Measurements from ENCODE around the gene E2F8. TPM values are rescaled to one million over a fixed set of nuclear protein-coding genes. Genes with fewer than 3 reads are reported as not detected.

Gene E2F8
- total RNA-seq, 1 donor from 2014 or later: 0.95 TPM

GRCh38 chr11:19196432-19196831, 44.3 kb downstream of the E2F8 start:
- Histone ChIP-seq H3K9me3 (no peaks in the 10 kb centered on the region), H3K4me1 (peaks cover 11% of the 10 kb centered on the region), H3K27ac (no peak overlapping the region), H3K4me3 (no peak overlapping the region), H3K36me3 (no peaks in the 10 kb centered on the region), H3K27me3 (ENCODE audit: low read depth) (no peaks in the 10 kb centered on the region)
- DNase-seq (no peak), ATAC-seq (peak in 1 of 2 donors; percentile 38)
- intact Hi-C loops (cut with DNase I): no loop called here
- TF ChIP-seq CTCF (IDR thresholded peaks at IDR 0.05): no peak

DNA sequence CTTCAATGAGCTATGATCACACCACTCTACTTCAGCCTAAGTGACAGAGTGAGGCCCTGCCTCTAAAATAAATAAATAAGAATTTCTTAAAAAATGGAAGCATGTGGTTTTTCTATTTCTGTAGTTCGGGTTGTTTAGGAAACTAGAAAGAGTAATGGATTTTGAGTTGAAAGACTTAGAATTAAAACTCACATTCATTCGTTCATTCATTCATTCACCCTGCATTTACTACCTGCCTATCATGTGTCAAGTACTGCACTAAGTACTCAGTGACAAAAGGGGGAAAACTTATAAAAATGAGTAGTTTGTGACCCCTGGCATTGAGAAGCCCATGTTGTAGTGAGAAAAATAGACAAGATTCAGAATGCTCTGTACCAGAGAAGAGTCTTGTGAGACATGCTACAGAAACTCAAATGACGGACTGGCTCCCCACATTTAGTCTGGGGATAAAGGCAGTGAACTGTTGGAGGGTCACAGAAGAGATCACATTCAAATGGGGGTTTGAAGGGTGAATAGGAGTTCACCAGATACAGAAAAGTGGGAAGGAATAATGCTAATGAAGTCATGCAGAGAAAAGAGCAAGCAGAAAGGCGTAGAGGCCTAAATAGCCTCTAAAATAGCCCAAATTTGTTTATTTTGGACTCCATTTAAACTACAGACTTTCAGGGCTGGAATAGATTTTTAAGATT, 46.0 kb downstream of the E2F8 start:
- ATAC-seq: no peak
- Histone ChIP-seq H3K4me3 (no peak overlapping the region), H3K36me3 (no peaks in the 10 kb centered on the region), H3K27ac (no peak overlapping the region), H3K27me3 (ENCODE audit: low read depth) (no peaks in the 10 kb centered on the region), H3K4me1 (no peaks in the 10 kb centered on the region), H3K9me3 (no peaks in the 10 kb centered on the region)
- intact Hi-C loops (cut with DNase I): no loop called here
- no peak for TF ChIP-seq CTCF (IDR thresholded peaks at IDR 0.05)
- no peak for DNase-seq

GRCh38 chr11:19193916-19194315, 46.8 kb downstream of the E2F8 start:
- DNase-seq (no peak), ATAC-seq (no peak)
- no peaks in the 10 kb centered on the region for H3K4me1 ChIP-seq
- no peak overlapping the region for H3K4me3 ChIP-seq
- TF ChIP-seq CTCF (IDR thresholded peaks at IDR 0.05): no peak
- intact Hi-C loops (cut with DNase I): no loop called here
- H3K9me3 ChIP-seq: no peaks in the 10 kb centered on the region
- H3K27me3 ChIP-seq (ENCODE audit: low read depth): no peaks in the 10 kb centered on the region
- no peaks in the 10 kb centered on the region for H3K36me3 ChIP-seq
- H3K27ac ChIP-seq: no peak overlapping the region

DNA sequence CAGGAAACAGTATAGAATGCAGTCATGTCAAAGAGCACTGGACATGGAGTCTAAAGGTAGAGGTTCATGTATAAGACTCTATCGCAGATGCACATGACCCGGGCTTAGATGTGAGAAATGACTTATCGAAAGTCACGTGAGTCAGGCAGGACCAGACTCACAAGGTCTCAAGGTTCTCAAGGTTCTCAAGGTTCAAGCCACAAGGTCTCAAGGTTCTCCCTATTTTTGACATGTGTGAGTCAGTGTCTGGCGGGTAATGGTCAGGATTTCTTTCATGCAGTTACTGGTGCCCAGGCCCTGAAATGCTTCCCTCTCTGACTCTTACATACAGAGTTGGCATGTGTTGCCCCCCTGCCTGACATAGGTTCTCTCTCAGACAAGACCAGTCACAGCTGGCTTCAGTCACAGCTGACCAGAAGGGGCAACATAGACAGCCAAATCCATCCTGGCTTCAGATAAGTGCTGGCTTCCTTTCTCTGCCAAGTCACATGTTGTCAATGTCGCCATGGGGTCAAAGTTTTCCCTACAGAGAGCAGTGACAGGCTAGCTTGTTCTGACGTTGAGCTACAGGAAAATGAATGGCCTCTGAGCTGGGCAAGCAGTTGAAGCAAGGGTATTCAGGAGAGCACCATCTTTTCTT, 49.1 kb downstream of the E2F8 start:
- DNase-seq: no peak
- no peak overlapping the region for H3K27ac ChIP-seq

DNA sequence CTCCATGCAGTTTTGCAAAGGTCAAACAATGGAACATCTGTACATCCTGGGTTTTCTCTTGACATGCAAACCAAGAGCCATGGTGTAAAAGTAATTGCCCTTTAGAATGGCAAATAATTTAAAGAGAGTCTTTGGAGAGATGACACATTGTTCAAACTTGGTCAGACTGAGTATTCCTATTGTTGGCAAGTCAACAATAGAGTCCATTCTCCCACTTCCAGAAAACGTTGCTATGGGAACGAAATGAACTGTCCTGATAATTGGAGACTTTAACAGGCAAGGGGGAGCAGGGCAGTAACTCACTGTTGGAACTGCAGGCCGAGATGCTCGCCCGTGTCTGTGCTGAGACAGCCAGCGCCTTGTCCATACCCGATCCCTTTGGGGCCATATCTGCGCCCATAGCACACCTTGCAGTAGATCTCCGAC, 52.9 kb downstream of the E2F8 start:
- Histone ChIP-seq H3K4me1 (no peaks in the 10 kb centered on the region), H3K27ac (no peak overlapping the region), H3K36me3 (no peaks in the 10 kb centered on the region), H3K4me3 (no peak overlapping the region), H3K9me3 (no peaks in the 10 kb centered on the region), H3K27me3 (ENCODE audit: low read depth) (no peaks in the 10 kb centered on the region)
- intact Hi-C loops (cut with DNase I): no loop called here
- ATAC-seq (no peak), DNase-seq (no peak)
- no peak for TF ChIP-seq CTCF (IDR thresholded peaks at IDR 0.05)

More for the DNA sequence above, 49.1 kb downstream of the E2F8 start:
- TF ChIP-seq CTCF (IDR thresholded peaks at IDR 0.05): no peak
- no peaks in the 10 kb centered on the region for H3K9me3 ChIP-seq
- no peak for ATAC-seq
- H3K36me3 ChIP-seq: no peaks in the 10 kb centered on the region
- intact Hi-C loops (cut with DNase I): no loop called here
- H3K27me3 ChIP-seq (ENCODE audit: low read depth): no peaks in the 10 kb centered on the region
- no peak overlapping the region for H3K4me3 ChIP-seq
- H3K4me1 ChIP-seq: no peaks in the 10 kb centered on the region
